Cardiac muscle cell (in vitro differentiated cells and primary cell): ENCODE data around the gene NEDD9. TPM values are rescaled to one million over a fixed set of nuclear protein-coding genes. Genes with fewer than 3 reads are reported as not detected.

Experiments
- DNase-seq, 2 donors: peaks; one replicate each; pipeline versions ENCODE4 v3.0.0 to v3.0.0-alpha.2; 2010 to 2017; ENCODE audit warnings: low read depth in 1 of 2, low spot score in 1 of 2
- H3K27ac ChIP-seq: fragments of 200-600 bp; sonication (generic); 2 replicates; pipeline ENCODE4 v1.5.1; 2016
- H3K27me3 ChIP-seq: fragments of 200-600 bp; sonication (generic); 2 replicates; pipeline ENCODE4 v1.6.0; 2016; ENCODE audit warnings: control low read depth
- H3K36me3 ChIP-seq: fragments of 200-600 bp; sonication (generic); 2 replicates; pipeline ENCODE4 v1.5.1; 2016; ENCODE audit warnings: control low read depth
- H3K4me1 ChIP-seq: fragments of 200-600 bp; sonication (generic); 2 replicates; pipeline ENCODE4 v1.8.1; 2017; ENCODE audit warnings: low read depth, mild to moderate bottlenecking, mixed run types
- H3K4me3 ChIP-seq: fragments of 200-600 bp; sonication (generic); 2 replicates; pipeline ENCODE4 v1.5.1; 2016; ENCODE audit warnings: mild to moderate bottlenecking
- H3K9me3 ChIP-seq: fragments of 200-600 bp; sonication (generic); 2 replicates; pipeline ENCODE4 v1.5.1; 2017; ENCODE audit warnings: low read depth, mild to moderate bottlenecking, control low read depth
- polyA plus RNA-seq: library from polyadenylated mRNA; unstranded; fragments of >200 nt; fragmentation: Nextera tagmentation; extraction: Ambion mirVana; gene quantifications from 2 replicates; pipeline ENCODE4 v1.2.1, GENCODE V29; 2016
- total RNA-seq: library from RNA; depleted of rRNA; stranded (reverse); fragments of >200 nt; gene quantifications from 2 replicates; pipeline ENCODE4 v1.2.3, GENCODE V29; 2016
- TF ChIP-seq, protein P1 (sequence below): IDR thresholded peaks from 2 replicates; pipeline ENCODE4 v1.5.1; 2012; ENCODE audit warnings: low read depth, mild to moderate bottlenecking, low read length

NEDD9 gene
- total and polyA plus RNA-seq, 2 experiments from 2014 or later: 12.6 to 26.8 TPM

DNA sequence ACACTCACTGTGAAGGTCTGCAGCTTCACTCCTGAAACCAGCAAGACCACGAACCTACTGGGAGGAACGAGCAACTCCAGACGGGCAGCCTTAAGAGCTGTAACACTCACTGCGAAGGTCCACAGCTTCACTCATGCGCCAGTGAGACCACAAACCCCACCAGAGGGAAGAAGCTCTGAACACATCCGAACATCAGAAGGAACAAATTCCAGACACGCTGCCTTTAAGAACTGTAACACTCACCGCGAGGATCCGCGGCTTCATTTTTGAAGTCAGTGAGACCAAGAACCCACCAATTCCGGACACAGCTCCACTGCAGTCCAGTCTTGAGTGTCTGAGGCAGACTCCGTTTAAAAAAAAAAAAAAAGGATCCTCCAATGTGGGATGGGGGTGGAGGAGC lies 60.5 kb downstream of the NEDD9 start:
- H3K27ac ChIP-seq: no peak overlapping the region
- no peak overlapping the region for H3K4me3 ChIP-seq
- H3K4me1 ChIP-seq: peaks cover 5% of the 10 kb centered on the region
- TF ChIP-seq, protein P1, sequence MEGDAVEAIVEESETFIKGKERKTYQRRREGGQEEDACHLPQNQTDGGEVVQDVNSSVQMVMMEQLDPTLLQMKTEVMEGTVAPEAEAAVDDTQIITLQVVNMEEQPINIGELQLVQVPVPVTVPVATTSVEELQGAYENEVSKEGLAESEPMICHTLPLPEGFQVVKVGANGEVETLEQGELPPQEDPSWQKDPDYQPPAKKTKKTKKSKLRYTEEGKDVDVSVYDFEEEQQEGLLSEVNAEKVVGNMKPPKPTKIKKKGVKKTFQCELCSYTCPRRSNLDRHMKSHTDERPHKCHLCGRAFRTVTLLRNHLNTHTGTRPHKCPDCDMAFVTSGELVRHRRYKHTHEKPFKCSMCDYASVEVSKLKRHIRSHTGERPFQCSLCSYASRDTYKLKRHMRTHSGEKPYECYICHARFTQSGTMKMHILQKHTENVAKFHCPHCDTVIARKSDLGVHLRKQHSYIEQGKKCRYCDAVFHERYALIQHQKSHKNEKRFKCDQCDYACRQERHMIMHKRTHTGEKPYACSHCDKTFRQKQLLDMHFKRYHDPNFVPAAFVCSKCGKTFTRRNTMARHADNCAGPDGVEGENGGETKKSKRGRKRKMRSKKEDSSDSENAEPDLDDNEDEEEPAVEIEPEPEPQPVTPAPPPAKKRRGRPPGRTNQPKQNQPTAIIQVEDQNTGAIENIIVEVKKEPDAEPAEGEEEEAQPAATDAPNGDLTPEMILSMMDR: no peak
- DNase-seq: no peak
- H3K27me3 ChIP-seq: no peaks in the 10 kb centered on the region
- no peaks in the 10 kb centered on the region for H3K9me3 ChIP-seq
- no peaks in the 10 kb centered on the region for H3K36me3 ChIP-seq

DNA sequence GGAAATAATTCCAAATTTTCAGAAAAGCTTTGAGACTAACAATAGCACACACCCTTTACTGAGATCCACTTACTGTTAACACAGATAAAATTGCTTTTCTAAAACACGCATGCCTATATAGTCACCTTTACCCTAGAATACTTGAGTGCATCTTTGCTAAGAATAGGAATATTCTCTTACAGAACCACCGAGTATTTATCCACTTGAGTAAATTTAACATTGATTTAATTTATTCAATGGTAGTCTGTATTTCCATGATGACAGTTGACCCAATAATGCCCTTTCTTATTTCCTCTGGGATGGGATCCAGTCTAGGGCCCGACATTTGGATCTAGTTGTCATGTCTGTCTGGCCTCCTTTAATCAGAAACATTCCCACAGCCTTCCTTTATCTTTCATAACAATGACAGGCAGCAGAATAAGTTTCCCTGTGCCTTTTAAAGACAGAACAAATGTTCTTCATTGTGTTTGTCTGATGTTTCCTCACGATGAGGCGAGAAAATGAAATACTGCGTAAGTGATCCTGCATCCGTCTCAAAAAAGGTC lies 64.3 kb downstream of the NEDD9 start:
- TF ChIP-seq, protein P1: no peak

DNA sequence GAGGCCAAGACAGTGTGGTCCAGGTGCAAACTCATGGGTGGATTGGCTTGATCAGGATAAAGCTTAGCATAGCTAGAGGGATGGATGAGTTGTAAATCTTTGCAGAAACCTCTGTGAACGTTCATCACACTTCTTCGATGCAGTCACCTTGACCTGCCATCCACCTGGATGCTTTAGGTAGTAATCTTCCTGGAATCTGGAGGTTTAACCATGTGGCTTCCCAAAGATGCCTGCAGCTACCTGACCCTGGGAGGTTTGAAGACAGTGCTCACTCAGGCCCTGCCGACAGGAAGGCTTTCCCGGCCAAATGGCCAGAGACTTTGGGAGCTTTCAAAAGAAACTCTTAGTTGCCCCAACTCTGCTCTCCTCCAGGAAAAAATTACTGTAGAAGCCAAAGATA lies 65.5 kb downstream of the NEDD9 start:
- no peak for DNase-seq
- no peak overlapping the region for H3K27ac ChIP-seq
- H3K4me1 ChIP-seq: no peaks in the 10 kb centered on the region
- no peaks in the 10 kb centered on the region for H3K36me3 ChIP-seq
- no peaks in the 10 kb centered on the region for H3K27me3 ChIP-seq
- no peaks in the 10 kb centered on the region for H3K9me3 ChIP-seq
- TF ChIP-seq, protein P1: no peak
- no peak overlapping the region for H3K4me3 ChIP-seq

More for the DNA sequence above, 64.3 kb downstream of the NEDD9 start:
- H3K27me3 ChIP-seq: no peaks in the 10 kb centered on the region
- H3K4me3 ChIP-seq: no peak overlapping the region
- DNase-seq: no peak
- H3K27ac ChIP-seq: no peak overlapping the region
- no peaks in the 10 kb centered on the region for H3K9me3 ChIP-seq
- H3K4me1 ChIP-seq: peaks cover 1% of the 10 kb centered on the region
- no peaks in the 10 kb centered on the region for H3K36me3 ChIP-seq

DNA sequence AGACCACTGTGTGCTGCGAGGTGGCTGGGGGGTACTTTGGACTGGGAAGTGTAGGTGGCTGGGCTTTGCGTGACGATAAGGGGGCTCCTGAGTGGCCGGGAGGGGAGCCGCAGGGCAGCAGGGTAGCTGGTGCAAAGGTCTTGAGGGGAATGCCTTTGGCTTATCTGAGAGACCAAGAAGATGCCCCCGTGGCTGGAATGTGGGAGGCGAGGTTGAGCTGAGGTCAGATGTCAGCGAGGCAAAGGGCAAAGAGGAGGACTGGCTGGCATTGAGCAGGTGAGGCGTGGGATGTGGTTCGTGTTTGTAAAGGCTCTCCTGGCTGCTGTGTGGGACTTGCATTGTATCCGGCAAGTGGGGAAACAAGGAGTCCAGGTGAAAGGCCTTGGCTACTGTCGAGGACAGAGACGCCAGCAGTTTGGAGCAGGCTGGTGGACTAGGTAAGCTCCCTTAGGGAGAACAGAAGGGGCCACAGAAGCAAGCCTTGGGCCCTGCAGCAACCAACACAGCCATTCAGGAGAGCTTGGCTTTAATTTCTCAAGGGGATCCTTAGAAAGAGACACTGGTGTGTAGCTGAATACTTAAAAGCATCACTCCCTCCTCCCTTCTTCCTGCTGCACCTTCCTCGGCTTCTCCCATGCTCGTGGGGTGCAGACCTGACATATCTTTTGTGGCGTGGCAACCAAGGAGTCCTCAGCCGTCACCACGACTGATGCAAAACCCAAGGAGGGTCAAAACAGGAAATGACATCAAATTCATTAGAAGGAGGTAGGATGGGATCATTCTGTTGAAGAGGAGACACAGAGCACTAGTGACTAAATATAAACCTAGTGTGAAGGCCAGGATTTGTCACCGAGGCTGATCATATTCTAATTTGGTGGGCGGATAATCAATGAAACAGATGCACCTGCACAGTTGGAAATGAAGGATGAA lies 67.5 kb downstream of the NEDD9 start:
- H3K9me3 ChIP-seq: no peaks in the 10 kb centered on the region
- TF ChIP-seq, protein P1: no peak
- no peaks in the 10 kb centered on the region for H3K4me1 ChIP-seq
- no peaks in the 10 kb centered on the region for H3K27me3 ChIP-seq
- no peak for DNase-seq
- no peaks in the 10 kb centered on the region for H3K36me3 ChIP-seq
- no peak overlapping the region for H3K27ac ChIP-seq
- H3K4me3 ChIP-seq: no peak overlapping the region

DNA sequence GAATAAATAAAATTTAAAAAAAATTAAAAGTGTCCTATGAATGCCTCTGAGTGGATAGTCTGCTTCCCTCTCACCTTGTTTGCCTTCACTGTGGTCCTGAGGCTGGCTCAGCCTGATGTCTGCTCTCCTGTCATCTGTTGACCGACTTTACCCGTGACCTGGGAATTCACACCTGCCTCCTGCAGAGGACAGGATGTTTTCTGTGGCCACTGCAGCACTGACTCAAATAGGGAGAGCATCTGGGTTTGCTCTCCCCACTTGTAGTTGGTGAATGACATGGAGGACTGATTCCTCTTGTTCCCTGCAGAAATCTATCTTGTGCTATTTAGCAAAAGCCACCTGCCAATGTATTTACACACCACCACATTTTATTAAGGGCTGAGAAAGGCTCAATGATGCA lies 68.5 kb downstream of the NEDD9 start:
- no peak for DNase-seq
- Histone ChIP-seq H3K27ac (no peak overlapping the region), H3K4me3 (no peak overlapping the region), H3K4me1 (no peaks in the 10 kb centered on the region), H3K27me3 (no peaks in the 10 kb centered on the region), H3K9me3 (no peaks in the 10 kb centered on the region), H3K36me3 (no peaks in the 10 kb centered on the region)
- TF ChIP-seq, protein P1: no peak
